HG02870 (cell line): Measurements from ENCODE around the gene EEF1A1.
"Not testable (repeated sequence)": the region's sequence is repeated elsewhere in the genome, so short reads cannot be mapped to it uniquely, and the experiment has no call there.

Source experiments
- ATAC-seq: cut with Tn5 transposase; IDR thresholded peaks from one replicate; pipeline ENCODE4 v1.9.1; 2021; ENCODE audit warnings: mild to moderate bottlenecking, moderate library complexity; ENCODE audit not compliant: unreplicated experiment

EEF1A1 gene

DNA sequence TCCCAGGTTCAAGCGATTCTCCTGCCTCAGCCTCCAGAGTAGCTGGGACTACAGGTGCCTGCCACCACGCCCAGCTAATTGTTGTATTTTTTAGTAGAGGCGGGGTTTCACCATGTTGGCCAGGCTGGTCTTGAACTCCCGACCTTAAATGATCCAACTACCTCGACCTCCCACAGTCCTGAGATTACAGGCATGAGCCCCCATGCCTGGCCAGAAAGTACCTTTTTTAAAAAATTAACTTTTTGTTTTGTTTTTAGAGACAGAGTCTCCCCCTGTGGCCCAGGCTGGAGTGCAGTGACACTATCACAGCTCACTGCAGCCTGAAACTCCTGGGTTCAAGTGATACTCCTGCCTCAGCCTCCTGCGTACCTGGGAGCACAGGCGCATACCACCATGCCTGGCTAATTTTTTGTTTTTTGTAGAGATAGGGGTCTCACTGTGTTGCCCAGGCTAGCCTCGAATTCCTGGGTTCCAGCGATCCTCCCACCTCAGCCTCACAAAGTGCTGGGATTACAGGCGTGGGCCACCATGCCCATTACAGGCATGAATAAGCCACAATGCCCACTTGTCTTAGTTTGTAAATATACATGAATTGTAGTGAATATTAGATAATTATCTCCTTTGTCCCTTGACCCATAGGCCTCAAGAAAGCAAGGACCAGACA, 17.4 kb upstream of the EEF1A1 start:
- ATAC-seq, result no peak

DNA sequence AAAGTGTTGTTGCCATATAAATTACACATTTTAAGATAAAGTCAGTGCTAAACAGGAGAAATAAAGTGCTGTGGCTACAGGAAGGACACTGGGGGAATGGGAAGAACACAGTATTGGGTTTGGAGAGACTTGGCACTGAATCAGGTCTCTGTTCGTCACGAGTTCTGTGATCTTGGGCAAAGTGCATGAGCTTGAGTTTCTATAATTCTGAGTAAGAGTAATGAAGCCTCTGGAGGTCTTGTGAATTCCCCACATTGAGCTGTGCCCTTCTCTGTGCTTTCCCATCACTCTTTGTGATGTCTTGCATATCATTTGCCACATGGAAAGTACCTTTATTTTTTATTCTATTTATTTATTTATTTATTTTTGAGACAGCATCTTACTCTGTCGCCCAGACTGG, 16.8 kb upstream of the EEF1A1 start:
- ATAC-seq, result no peak

GRCh38 chr6:73534628-73535027, 13.8 kb upstream of the EEF1A1 start:
- ATAC-seq, result no peak

DNA sequence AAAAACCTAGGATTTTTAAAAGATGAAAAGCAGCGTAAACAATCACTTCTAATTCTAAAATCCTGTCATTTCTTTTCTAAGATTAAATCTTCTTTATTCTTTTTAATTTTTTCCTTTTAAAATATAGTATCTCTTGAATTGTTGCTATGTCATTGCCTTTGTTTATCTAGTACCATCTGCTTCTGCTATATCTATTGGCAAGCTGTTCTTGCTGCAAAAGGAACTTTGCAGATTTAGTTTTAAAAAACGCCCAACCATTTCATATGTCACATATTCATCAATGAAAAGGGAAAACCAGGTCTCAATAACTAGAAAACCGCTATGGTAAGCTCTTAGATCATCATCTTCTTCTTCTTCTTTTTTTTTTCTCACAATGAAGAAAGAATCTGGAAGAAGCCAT, 11.5 kb upstream of the EEF1A1 start:
- no peak for ATAC-seq

- ATAC-seq, result no peak
Measured at GRCh38 chr6:73528897-73529296, 8.1 kb upstream of the EEF1A1 start.

- no peak for ATAC-seq
Measured at GRCh38 chr6:73525546-73526330, 4.9 kb upstream of the EEF1A1 start.

GRCh38 chr6:73523434-73524123, 2.7 kb upstream of the EEF1A1 start:
- peak; percentile 45 for ATAC-seq

- ATAC-seq, result peak; percentile 30
Measured at GRCh38 chr6:73521351-73521985, 636 bp upstream of the EEF1A1 start.

DNA sequence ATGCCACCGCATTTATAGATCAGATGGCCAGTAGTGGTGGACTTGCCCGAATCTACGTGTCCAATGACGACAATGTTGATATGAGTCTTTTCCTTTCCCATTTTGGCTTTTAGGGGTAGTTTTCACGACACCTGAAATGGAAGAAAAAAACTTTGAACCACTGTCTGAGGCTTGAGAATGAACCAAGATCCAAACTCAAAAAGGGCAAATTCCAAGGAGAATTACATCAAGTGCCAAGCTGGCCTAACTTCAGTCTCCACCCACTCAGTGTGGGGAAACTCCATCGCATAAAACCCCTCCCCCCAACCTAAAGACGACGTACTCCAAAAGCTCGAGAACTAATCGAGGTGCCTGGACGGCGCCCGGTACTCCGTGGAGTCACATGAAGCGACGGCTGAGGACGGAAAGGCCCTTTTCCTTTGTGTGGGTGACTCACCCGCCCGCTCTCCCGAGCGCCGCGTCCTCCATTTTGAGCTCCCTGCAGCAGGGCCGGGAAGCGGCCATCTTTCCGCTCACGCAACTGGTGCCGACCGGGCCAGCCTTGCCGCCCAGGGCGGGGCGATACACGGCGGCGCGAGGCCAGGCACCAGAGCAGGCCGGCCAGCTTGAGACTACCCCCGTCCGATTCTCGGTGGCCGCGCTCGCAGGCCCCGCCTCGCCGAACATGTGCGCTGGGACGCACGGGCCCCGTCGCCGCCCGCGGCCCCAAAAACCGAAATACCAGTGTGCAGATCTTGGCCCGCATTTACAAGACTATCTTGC, 725 bp downstream of the EEF1A1 start:
- no peak for ATAC-seq

DNA sequence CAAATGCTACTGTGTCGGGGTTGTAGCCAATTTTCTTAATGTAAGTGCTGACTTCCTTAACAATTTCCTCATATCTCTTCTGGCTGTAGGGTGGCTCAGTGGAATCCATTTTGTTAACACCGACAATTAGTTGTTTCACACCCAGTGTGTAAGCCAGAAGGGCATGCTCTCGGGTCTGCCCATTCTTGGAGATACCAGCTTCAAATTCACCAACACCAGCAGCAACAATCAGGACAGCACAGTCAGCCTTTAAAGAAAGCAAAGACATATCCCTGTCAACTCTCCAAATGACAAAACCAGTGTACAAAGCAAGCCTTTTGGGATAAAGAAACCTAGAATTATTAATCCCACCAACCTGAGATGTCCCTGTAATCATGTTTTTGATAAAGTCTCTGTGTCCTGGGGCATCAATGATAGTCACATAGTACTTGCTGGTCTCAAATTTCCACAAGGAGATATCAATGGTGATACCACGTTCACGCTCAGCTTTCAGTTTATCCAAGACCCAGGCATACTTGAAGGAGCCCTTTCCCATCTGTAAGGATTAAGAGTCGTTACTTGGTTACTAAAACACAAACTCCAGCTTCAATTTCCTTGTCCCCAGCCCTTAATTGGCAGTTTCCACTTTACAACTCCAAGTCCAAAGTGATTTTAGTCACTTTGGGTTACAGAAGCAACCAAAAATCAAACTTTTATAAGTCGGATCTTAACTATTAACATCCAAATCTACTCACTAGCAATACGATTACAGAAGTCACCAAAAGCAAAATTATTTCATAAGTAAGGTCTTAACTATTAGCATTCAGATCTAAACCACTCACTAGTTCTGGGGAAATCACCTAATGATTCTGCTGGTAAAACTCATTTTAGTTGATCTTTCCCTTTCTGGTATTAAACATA, 1.6 kb downstream of the EEF1A1 start:
- not testable (repeated sequence) for ATAC-seq

DNA sequence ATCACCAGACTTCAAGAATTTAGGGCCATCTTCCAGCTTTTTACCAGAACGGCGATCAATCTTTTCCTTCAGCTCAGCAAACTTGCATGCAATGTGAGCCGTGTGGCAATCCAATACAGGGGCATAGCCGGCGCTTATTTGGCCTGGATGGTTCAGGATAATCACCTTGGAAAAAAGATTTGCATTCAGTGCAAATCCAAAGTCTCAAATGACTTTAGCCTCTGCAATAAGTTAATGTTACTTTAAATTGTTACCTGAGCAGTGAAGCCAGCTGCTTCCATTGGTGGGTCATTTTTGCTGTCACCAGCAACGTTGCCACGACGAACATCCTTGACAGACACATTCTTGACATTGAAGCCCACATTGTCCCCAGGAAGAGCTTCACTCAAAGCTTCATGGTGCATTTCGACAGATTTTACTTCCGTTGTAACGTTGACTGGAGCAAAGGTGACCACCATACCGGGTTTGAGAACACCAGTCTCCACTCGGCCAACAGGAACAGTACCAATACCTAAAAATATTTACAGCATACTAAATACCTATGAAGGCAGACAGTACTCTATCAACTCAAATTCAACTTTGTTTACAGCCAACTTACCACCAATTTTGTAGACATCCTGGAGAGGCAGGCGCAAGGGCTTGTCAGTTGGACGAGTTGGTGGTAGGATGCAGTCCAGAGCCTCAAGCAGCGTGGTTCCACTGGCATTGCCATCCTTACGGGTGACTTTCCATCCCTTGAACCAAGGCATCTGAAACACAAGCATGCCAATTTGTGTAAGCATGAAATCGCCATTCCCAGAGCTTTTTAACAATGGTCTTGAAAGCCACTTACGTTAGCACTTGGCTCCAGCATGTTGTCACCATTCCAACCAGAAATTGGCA, 2.5 kb downstream of the EEF1A1 start:
- not testable (repeated sequence) for ATAC-seq

DNA sequence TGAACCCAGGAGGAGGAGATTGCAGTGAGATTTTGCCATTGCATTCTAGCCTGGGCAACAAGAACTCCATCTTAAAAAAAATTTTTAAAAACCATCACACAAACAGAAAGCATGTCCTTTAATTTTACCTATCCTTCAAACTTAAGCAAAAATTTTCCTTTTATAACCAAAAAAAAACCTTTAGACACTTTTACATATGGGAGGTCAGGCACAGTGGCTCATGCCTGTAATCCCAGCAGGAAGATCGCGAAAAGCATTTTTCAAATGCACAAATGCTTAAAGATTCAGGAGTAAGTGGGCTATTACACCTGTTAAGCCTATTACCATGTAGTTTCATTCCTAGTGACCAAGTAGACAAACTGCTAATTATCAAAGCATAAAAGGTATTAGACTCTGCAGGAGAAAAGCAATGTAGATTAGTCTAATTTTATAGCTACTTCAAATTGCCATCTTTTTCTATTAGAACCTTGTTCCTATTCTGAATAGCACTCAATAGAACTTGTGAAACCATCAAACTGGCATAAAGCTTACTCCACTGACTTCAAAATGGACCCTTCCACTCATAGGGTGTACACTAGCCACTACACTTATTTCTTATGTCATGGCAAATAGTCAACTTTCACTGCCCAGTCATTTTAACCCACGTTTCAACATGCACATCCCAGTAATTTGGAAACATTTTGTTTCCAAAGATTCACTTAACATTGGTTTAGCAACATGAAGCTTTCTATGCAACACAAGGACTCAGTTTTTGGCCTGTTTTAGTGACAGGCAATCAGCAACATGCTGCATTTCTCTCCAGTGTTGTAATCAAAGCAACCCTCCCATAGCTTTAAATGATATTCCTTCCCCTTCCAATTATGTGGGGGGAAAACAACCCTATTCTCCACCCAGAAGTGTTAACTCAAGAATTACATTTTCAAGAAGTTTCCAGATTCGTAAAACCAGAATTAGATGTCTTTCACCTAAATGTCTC, 4.0 kb downstream of the EEF1A1 start:
- ATAC-seq, result no peak

GRCh38 chr6:73515204-73515655, 5.6 kb downstream of the EEF1A1 start:
- peak; percentile 39 for ATAC-seq

- peak; percentile 20 for ATAC-seq
Measured at GRCh38 chr6:73514746-73515110, 6.1 kb downstream of the EEF1A1 start.

DNA sequence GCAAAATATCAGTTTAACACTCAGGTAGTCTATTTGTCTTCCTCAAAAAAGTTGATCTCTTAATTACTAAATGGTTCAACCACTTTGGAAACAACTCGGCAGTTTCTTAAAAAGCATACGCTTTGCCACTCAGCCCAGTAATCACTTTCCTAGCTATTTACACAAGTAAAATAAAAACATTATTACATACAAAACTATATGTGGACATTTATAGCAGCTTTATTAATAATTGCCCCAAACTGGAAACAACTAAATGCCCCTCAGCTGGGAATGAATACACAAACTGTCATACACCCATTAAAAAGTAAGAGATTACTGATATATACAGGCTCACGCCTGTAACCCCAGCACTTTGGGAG, 7.4 kb downstream of the EEF1A1 start:
- no peak for ATAC-seq

DNA sequence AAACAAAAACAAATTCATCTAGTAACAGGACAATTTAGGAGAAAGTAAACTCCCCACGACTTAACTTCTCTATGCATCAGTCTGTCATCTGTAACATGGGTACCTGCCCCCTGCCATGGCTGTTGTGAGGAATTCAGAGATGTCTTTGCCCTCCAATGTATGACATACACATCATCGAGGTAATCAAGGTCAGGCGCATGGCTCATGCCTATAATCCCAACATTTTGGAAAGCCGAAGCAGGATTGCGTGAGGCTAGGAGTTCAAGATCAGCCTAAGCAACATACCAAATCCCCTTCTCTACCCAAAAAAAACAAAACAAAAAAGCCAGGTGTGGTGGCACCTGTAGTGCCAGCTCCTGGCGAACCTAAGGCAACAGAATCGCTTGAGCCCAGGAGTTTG, 9.0 kb downstream of the EEF1A1 start:
- ATAC-seq, result no peak

- ATAC-seq, result no peak
Measured at GRCh38 chr6:73509851-73510250, 11.0 kb downstream of the EEF1A1 start.

- no peak for ATAC-seq
Measured at GRCh38 chr6:73508776-73509175, 12.1 kb downstream of the EEF1A1 start.
